HG03039 (cell line): ENCODE data around the gene SAA1.
"Not testable (repeated sequence)": the region's sequence is repeated elsewhere in the genome, so short reads cannot be mapped to it uniquely, and the experiment has no call there.

Source experiments
- ATAC-seq: cut with Tn5 transposase; IDR thresholded peaks from one replicate; pipeline ENCODE4 v1.9.1; 2021; ENCODE audit warnings: mild to moderate bottlenecking, moderate library complexity; ENCODE audit not compliant: unreplicated experiment

Gene SAA1

DNA sequence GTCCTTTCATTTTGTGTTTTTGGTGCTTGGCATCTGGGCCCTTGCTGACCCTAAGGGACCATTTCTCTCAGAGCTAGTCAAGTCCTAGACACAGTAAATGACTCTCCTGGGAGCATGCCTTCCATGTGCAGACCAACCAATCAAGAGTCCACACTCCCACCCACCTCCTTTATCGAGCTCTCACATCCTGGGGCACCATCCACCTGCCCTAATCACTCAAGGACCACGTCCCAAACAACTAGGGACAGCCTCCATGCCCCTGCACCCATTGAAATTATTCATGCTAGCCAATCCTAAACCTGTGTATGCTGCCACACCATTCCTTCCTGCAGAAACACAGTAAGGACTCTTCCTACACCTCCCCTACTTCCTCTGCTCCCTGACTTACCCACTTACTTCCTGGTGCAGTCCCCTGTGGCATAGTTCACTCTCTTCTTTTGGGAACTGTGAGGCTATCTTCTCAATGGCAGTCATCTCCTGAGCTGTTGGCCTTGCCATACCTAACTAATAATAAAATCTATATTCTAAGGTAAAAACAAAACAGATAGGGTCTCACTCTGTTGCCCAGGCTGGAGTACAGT, 11.2 kb upstream of the SAA1 start:
- ATAC-seq, result no peak

DNA sequence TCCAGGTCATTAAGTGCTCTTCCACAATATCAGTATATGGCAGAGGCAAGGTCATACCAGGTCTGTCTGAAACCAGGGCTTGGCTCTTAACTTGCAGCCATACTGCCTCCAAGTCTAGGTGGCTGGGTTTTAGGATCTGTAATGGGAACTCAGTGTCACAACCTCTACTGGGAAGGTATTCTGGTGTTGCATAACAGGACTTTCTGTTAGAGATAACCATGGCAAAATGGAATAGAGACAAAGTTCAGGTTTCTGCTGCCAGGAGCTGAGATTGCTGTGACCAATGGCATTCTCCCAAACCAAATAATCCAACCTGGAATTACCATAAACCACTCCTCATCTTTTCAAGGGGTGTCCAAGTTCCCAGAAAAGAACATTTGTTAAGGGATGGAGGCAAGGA, 6.8 kb upstream of the SAA1 start:
- no peak for ATAC-seq

- ATAC-seq, result no peak
These were observed 4.3 kb upstream of the SAA1 start for GRCh38 chr11:18261721-18262120.

GRCh38 chr11:18262681-18263350, 3.2 kb upstream of the SAA1 start:
- not testable (repeated sequence) for ATAC-seq

- ATAC-seq, result no peak
These were observed 2.0 kb upstream of the SAA1 start for GRCh38 chr11:18264035-18264434.

GRCh38 chr11:18264677-18265555, 1.1 kb upstream of the SAA1 start:
- ATAC-seq, result no peak

DNA sequence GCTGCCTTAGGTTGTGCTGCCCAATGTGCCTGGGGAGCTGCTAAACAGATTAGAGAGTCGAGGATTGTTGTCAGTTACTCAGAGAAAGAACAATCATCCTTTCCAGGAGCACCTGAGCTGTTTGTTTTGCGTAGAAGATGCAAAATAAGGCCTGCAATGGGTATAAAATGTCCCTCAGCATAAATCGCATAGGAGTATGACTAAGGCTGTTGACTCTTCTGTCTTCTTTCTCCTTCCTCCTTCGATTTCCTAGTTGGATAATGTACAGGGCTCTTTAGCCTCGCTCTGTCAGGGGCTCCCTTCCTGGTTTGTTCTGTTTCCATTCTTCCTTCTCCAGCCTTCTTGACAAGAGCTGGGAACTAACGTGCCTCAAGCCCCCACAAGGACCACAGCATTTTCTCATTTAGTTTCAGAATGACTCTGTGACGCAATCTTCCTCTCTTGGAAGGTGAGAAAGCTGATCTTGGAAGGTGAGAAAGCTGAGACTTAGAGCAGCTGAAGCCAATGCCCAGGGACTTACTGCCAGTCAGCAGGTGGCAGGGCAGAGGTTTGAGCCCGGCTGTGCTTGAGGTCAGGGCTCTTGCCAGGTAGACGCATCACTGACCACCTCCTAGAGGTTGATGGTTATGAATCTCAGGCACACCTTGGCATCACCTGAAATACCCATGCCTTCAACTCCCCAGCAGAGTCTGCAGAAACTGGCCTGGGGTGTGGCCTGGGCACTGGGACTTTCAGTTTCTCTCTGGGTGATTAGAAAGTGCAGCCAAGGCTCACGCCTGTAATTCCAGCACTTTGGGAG, 1.5 kb downstream of the SAA1 start:
- peak; percentile 32 for ATAC-seq

GRCh38 chr11:18269252-18269651, 3.2 kb downstream of the SAA1 start:
- ATAC-seq, result not testable (repeated sequence)

- ATAC-seq, result no peak
These were observed 4.0 kb downstream of the SAA1 start for GRCh38 chr11:18270102-18270501.

- no peak for ATAC-seq
These were observed 5.1 kb downstream of the SAA1 start for GRCh38 chr11:18271206-18271605.

DNA sequence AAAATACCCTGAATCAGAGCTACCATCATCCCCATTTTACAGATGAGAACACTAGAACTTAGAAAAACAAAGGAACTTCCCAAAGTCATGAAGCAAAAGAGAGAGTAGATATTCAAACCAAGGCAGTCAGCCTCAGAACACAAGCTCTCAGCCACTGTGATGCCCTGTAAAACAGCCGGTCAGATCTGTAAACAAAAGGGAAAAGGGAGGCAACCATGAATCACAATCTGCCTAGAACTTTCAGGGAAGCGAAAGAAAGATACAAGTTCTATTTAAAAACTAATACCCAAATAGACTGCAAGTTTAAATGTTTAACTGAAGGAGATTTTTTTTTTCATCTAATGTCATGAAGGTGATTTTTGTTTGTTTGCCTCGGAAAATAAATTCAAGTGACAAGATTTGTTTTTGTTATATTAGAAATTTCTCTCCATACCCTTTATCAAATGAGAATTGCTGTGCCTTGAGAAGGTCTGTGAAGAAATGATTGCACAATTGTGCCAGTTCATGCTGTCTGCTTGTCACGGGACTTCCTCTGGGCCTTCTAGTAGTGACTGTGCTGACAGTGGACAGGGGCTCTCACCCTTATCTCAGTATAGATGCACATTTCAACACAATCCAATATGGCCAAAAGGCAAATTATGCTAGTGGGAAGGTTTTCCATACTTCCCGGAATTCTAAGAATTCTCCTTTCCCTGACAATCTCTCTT, 11.7 kb downstream of the SAA1 start:
- no peak for ATAC-seq

DNA sequence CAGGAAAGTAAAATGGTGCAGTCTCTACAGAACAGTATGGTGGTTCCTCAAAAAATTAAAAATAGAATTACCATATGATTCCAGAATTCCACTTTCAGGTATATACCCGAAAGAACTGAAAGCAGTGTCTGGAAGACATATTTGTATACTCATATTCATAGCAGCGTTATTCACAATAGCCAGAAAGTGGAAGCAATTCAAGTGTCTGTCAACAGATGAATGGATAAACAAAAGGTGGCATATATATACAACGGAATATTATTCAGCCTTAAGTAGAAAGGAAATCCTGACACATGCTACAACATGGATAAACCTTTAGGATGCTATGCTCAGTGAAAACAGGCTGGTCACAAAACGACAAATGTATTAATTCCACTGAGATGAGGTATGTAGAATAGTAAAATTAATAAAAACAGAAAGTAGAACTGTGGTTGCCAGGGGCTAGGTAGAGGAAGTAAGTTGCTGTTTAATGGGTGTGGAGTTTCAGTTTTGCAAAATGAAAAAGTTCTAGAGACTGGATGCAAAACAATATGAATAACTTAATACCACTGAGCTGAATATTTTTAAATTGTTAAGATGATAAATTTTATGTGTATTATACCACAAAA, 14.5 kb downstream of the SAA1 start:
- peak; percentile 78 for ATAC-seq

DNA sequence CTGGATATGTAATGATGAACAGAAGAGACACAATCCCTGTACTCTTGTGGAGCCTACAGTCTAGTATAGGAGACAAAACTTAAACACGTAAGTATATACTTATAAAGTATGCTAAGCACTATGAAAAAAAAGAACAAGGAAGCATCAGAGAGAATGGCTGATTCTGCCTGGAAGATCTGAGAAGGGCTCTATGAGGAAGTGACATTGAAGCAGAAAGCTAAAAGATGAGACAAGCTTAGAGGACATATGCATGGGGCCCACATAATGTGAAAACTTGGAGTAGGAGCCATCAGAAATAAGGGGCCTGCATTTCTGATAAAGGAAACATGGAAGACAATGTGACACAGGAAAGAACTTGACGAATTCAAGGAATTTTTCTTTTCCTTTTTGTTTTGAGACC, 16.6 kb downstream of the SAA1 start:
- ATAC-seq, result no peak

- no peak for ATAC-seq
These were observed 19.8 kb downstream of the SAA1 start for GRCh38 chr11:18285841-18286240.

- no peak for ATAC-seq
These were observed 22.8 kb downstream of the SAA1 start for GRCh38 chr11:18288911-18289310.

DNA sequence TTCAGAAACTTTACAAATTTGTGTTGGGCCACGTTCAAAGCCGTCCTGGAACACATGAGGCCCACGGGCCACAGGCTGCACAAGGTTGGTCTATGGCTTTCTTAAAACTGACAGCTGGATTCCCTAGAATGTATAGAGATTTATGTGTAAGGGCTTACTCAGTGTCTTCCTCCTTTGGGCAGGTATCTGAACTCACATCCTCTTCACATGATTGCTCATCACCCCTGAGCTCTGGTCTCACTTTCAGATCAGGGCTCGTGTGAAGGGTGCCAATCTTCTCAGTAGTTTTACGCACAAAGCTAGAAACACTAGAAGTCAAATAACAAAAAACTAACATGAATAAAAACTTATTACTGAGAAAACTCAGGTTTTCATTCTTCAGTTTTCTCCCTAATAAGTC, 28.8 kb downstream of the SAA1 start:
- no peak for ATAC-seq

- ATAC-seq, result no peak
These were observed 29.3 kb downstream of the SAA1 start for GRCh38 chr11:18295316-18295715.

DNA sequence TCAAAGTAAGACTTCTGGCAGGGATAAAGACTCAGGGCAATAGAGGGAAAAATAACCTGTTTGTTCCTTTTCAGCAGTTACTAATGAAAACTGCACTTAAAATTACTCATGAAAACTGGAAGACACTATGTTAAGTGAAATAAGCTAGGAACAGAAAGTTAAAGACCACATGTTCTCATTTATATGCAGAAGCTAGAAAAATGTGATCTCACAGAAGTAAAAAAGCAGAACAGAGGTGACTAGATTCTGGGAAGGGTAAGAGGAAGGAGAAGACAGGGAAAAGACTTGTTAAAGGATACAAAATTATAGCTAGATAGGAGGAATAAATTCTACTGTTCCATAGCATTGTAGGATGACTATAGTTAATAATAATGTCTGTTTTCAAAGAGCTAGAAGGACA, 33.7 kb downstream of the SAA1 start:
- no peak for ATAC-seq

GRCh38 chr11:18304745-18305144, 38.7 kb downstream of the SAA1 start:
- ATAC-seq, result no peak

GRCh38 chr11:18307461-18308139, 41.5 kb downstream of the SAA1 start:
- no peak for ATAC-seq
